Breast epithelium (tissue), 3 donors: Measurements from ENCODE around the gene GPC3.

Experiments used
- POLR2A ChIP-seq: fragments of 450-650 bp; IDR thresholded peaks from one replicate; pipeline ENCODE4 v1.6.1; 2016; ENCODE audit warnings: antibody characterized with exemption, mild to moderate bottlenecking, moderate library complexity
- POLR2AphosphoS5 ChIP-seq, 3 donors: sonication (generic); formaldehyde crosslinking; IDR thresholded peaks; one replicate each; pipeline ENCODE4 v1.6.1; 2017; ENCODE audit warnings: antibody characterized with exemption in 3 of 3
- TF ChIP-seq, protein P1 (sequence below), 3 donors: fragments of 450-650 bp; IDR thresholded peaks; one replicate each; pipeline ENCODE4 v1.5.1; 2016 to 2017; ENCODE audit warnings: antibody characterized with exemption in 3 of 3, mild to moderate bottlenecking in 3 of 3, moderate library complexity in 3 of 3

GRCh38 chrX:133979641-133980230 is 5.7 kb downstream of the GPC3 start:
- TF ChIP-seq, protein P1, sequence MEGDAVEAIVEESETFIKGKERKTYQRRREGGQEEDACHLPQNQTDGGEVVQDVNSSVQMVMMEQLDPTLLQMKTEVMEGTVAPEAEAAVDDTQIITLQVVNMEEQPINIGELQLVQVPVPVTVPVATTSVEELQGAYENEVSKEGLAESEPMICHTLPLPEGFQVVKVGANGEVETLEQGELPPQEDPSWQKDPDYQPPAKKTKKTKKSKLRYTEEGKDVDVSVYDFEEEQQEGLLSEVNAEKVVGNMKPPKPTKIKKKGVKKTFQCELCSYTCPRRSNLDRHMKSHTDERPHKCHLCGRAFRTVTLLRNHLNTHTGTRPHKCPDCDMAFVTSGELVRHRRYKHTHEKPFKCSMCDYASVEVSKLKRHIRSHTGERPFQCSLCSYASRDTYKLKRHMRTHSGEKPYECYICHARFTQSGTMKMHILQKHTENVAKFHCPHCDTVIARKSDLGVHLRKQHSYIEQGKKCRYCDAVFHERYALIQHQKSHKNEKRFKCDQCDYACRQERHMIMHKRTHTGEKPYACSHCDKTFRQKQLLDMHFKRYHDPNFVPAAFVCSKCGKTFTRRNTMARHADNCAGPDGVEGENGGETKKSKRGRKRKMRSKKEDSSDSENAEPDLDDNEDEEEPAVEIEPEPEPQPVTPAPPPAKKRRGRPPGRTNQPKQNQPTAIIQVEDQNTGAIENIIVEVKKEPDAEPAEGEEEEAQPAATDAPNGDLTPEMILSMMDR (IDR thresholded peaks at IDR 0.05): no peak
- no peak for TF ChIP-seq POLR2A
- TF ChIP-seq POLR2AphosphoS5 (IDR thresholded peaks at IDR 0.05): no peak
